ENCODE measurements around the gene TTBK1. TPM values are rescaled to one million over a fixed set of nuclear protein-coding genes. Genes with fewer than 3 reads are reported as not detected.

Gene TTBK1
- total and polyA plus RNA-seq, 10 of the 15 experiments (the other 5 are each of a cell fraction or from before 2014, with no cell fraction given) = 0.05 to 0.27 TPM; not detected in 8

GRCh38 chr6:43282060-43282459 is 38.8 kb downstream of the TTBK1 start (continued):
- TF ChIP-seq CUX1 (IDR thresholded peaks at IDR 0.05; ENCODE audit: insufficient replicate concordance, low read depth, low read length) = no peak
- TF ChIP-seq BMI1 (IDR thresholded peaks at IDR 0.05; ENCODE audit: borderline replicate concordance) = no peak
- no peak for TF ChIP-seq KAT2A (conservative IDR thresholded peaks at IDR 0.05; ENCODE audit: control insufficient read depth, low read depth, low read length)
- no peak for TF ChIP-seq ZNF274 (IDR thresholded peaks at IDR 0.05; ENCODE audit: insufficient read depth, insufficient read length)
- no peak for TF ChIP-seq JUNB (IDR thresholded peaks at IDR 0.05)
- TF ChIP-seq SUZ12 (IDR thresholded peaks at IDR 0.05; ENCODE audit: unreplicated experiment) = no peak
- no peak for TF ChIP-seq CEBPZ (IDR thresholded peaks at IDR 0.05; ENCODE audit: low read depth, low read length)
- TF ChIP-seq EZH2 (IDR thresholded peaks at IDR 0.05; ENCODE audit: borderline replicate concordance, control insufficient read depth, low read depth, low read length) = no peak
- TF ChIP-seq IRF3 (IDR thresholded peaks at IDR 0.05) = no peak

All from GM12878 (cell line).